Measurements from ENCODE around the gene GPC6. TPM values are rescaled to one million over a fixed set of nuclear protein-coding genes. Genes with fewer than 3 reads are reported as not detected.

Gene GPC6
- polyA plus RNA-seq, 1 donor from 2014 or later = 9.0 TPM

DNA sequence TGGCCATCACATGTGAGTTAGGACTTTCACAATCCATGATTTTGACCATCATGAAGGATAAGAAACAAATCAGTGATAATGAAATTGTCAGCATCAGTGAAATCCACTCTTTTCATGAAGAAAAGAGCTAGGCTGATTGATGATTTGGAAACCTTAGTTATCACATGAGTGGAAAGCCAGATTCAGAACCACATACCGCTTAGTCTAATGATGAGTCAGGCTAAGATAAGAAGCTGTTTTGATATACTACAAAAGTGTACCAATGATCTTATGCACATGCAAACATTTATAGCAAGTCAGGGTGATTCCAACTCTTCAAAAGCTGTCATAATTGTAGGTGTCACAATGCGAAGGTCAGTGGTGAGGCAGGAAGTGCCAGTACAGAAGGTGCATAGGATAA lies 519.3 kb downstream of the GPC6 start:
- H3K79me2 ChIP-seq (replicated peaks; ENCODE audit: insufficient read depth, low read length) = peaks cover 3% of the 10 kb centered on the region
- no peaks in the 10 kb centered on the region for H3K9me2 ChIP-seq (ENCODE audit: insufficient read depth, low read length)
- no peaks in the 10 kb centered on the region for H3K27me3 ChIP-seq (ENCODE audit: insufficient read depth, low read depth, low read length)
- no peak overlapping the region for H3K4me3 ChIP-seq (ENCODE audit: low read length)
- no peaks in the 10 kb centered on the region for H3K36me3 ChIP-seq (ENCODE audit: insufficient read depth, low read length)
- no peak overlapping the region for H3K4me2 ChIP-seq (ENCODE audit: low read length)
- no peaks in the 10 kb centered on the region for H3K9me3 ChIP-seq (ENCODE audit: low read length)
- H4K20me1 ChIP-seq (ENCODE audit: insufficient read depth) = no peaks in the 10 kb centered on the region
- TF ChIP-seq EP300 (conservative IDR thresholded peaks at IDR 0.05; ENCODE audit: poor library complexity, severe bottlenecking) (no peak), POLR2AphosphoS5 (IDR thresholded peaks at IDR 0.05) (no peak)
- no peaks in the 10 kb centered on the region for H3F3A ChIP-seq (ENCODE audit: insufficient read depth, low read length, poor library complexity, severe bottlenecking)
- H3K27ac ChIP-seq (ENCODE audit: low read length) = no peak overlapping the region
- no peak overlapping the region for H2AFZ ChIP-seq (ENCODE audit: low read depth, low read length)
- H3K9ac ChIP-seq (ENCODE audit: low read length) = no peak overlapping the region

GRCh38 chr13:93746589-93746988 lies 520.0 kb downstream of the GPC6 start:
- TF ChIP-seq MXI1 (conservative IDR thresholded peaks at IDR 0.05; ENCODE audit: poor library complexity, severe bottlenecking) (no peak), TAF1 (IDR thresholded peaks at IDR 0.05; ENCODE audit: low read depth) (no peak), POLR2AphosphoS5 (IDR thresholded peaks at IDR 0.05) (no peak), RAD21 (conservative IDR thresholded peaks at IDR 0.05) (no peak), REST (IDR thresholded peaks at IDR 0.05; ENCODE audit: borderline replicate concordance) (no peak), SMC3 (conservative IDR thresholded peaks at IDR 0.05; ENCODE audit: poor library complexity) (no peak), EP300 (conservative IDR thresholded peaks at IDR 0.05; ENCODE audit: poor library complexity, severe bottlenecking) (no peak), EZH2 (IDR thresholded peaks at IDR 0.05; ENCODE audit: borderline replicate concordance, insufficient read depth, low read length, poor library complexity, severe bottlenecking) (no peak)
- TF ChIP-seq, protein P1, sequence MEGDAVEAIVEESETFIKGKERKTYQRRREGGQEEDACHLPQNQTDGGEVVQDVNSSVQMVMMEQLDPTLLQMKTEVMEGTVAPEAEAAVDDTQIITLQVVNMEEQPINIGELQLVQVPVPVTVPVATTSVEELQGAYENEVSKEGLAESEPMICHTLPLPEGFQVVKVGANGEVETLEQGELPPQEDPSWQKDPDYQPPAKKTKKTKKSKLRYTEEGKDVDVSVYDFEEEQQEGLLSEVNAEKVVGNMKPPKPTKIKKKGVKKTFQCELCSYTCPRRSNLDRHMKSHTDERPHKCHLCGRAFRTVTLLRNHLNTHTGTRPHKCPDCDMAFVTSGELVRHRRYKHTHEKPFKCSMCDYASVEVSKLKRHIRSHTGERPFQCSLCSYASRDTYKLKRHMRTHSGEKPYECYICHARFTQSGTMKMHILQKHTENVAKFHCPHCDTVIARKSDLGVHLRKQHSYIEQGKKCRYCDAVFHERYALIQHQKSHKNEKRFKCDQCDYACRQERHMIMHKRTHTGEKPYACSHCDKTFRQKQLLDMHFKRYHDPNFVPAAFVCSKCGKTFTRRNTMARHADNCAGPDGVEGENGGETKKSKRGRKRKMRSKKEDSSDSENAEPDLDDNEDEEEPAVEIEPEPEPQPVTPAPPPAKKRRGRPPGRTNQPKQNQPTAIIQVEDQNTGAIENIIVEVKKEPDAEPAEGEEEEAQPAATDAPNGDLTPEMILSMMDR (IDR thresholded peaks at IDR 0.05; ENCODE audit: poor library complexity, severe bottlenecking) = no peak
- H4K20me1 ChIP-seq (ENCODE audit: insufficient read depth) = no peaks in the 10 kb centered on the region
- H3K79me2 ChIP-seq (replicated peaks; ENCODE audit: insufficient read depth, low read length) = peaks cover 3% of the 10 kb centered on the region
- H3K36me3 ChIP-seq (ENCODE audit: insufficient read depth, low read length) = no peaks in the 10 kb centered on the region
- no peaks in the 10 kb centered on the region for H3K9me2 ChIP-seq (ENCODE audit: insufficient read depth, low read length)
- H3K9ac ChIP-seq (ENCODE audit: low read length) = no peak overlapping the region
- no peaks in the 10 kb centered on the region for H3K9me3 ChIP-seq (ENCODE audit: low read length)
- no peak overlapping the region for H2AFZ ChIP-seq (ENCODE audit: low read depth, low read length)
- H3K4me3 ChIP-seq (ENCODE audit: low read length) = no peak overlapping the region
- H3F3A ChIP-seq (ENCODE audit: insufficient read depth, low read length, poor library complexity, severe bottlenecking) = no peaks in the 10 kb centered on the region
- no peaks in the 10 kb centered on the region for H3K27me3 ChIP-seq (ENCODE audit: insufficient read depth, low read depth, low read length)
- H3K4me2 ChIP-seq (ENCODE audit: low read length) = no peak overlapping the region
- no peak overlapping the region for H3K27ac ChIP-seq (ENCODE audit: low read length)

GRCh38 chr13:93750676-93751075 lies 524.1 kb downstream of the GPC6 start:
- no peaks in the 10 kb centered on the region for H3K27me3 ChIP-seq (ENCODE audit: insufficient read depth, low read depth, low read length)
- H3K9me2 ChIP-seq (ENCODE audit: insufficient read depth, low read length) = no peaks in the 10 kb centered on the region
- no peak overlapping the region for H3K4me3 ChIP-seq (ENCODE audit: low read length)
- no peaks in the 10 kb centered on the region for H3K9me3 ChIP-seq (ENCODE audit: low read length)
- H3K27ac ChIP-seq (ENCODE audit: low read length) = no peak overlapping the region
- TF ChIP-seq, protein P1 (IDR thresholded peaks at IDR 0.05; ENCODE audit: poor library complexity, severe bottlenecking) = no peak
- TF ChIP-seq TAF1 (IDR thresholded peaks at IDR 0.05; ENCODE audit: low read depth) = no peak
- TF ChIP-seq RAD21 (conservative IDR thresholded peaks at IDR 0.05) = no peak
- no peak for TF ChIP-seq EP300 (conservative IDR thresholded peaks at IDR 0.05; ENCODE audit: poor library complexity, severe bottlenecking)
- no peak for TF ChIP-seq EZH2 (IDR thresholded peaks at IDR 0.05; ENCODE audit: borderline replicate concordance, insufficient read depth, low read length, poor library complexity, severe bottlenecking)
- no peak for TF ChIP-seq POLR2AphosphoS5 (IDR thresholded peaks at IDR 0.05)
- TF ChIP-seq REST (IDR thresholded peaks at IDR 0.05; ENCODE audit: borderline replicate concordance) = no peak
- TF ChIP-seq SMC3 (conservative IDR thresholded peaks at IDR 0.05; ENCODE audit: poor library complexity) = no peak
- no peak for TF ChIP-seq MXI1 (conservative IDR thresholded peaks at IDR 0.05; ENCODE audit: poor library complexity, severe bottlenecking)
- no peaks in the 10 kb centered on the region for H3F3A ChIP-seq (ENCODE audit: insufficient read depth, low read length, poor library complexity, severe bottlenecking)
- no peak overlapping the region for H2AFZ ChIP-seq (ENCODE audit: low read depth, low read length)
- H3K36me3 ChIP-seq (ENCODE audit: insufficient read depth, low read length) = no peaks in the 10 kb centered on the region
- no peaks in the 10 kb centered on the region for H4K20me1 ChIP-seq (ENCODE audit: insufficient read depth)
- H3K9ac ChIP-seq (ENCODE audit: low read length) = no peak overlapping the region
- no peak overlapping the region for H3K4me2 ChIP-seq (ENCODE audit: low read length)
- H3K79me2 ChIP-seq (replicated peaks; ENCODE audit: insufficient read depth, low read length) = peaks cover 3% of the 10 kb centered on the region

Measured in neural cell (in vitro differentiated cells).